Stimulated activated naive CD8-positive, alpha-beta T cell treated with anti-CD3 and anti-CD28 coated beads, Interleukin-15, amount 100 ng/mL, for 72 hours (primary cell): ENCODE results near the gene PCIF1.
A peak's percentile ranks its signal among the peaks of the same experiment; 100 is the strongest.

Experiments used
- ATAC-seq: fragments of 150-1000 bp; cut with Tn5 transposase; 2 replicates; pipeline ENCODE4 v1.10.0; 2021; ENCODE audit warnings: mild to moderate bottlenecking, moderate library complexity
- DNase-seq, 2 donors: peaks; one replicate each; pipeline ENCODE4 v3.0.0; 2021 to 2022
- H3K27ac Mint-ChIP-seq, 2 donors: one replicate each; pipeline ENCODE4 v1.8.0; 2022; ENCODE audit warnings: mild to moderate bottlenecking in 2 of 2, mixed read lengths in 2 of 2, moderate library complexity in 2 of 2
- H3K27me3 Mint-ChIP-seq: one replicate; pipeline ENCODE4 v1.8.0; 2022; ENCODE audit warnings: mixed read lengths
- H3K4me1 Mint-ChIP-seq: one replicate; pipeline ENCODE4 v1.8.0; 2022; ENCODE audit warnings: mild to moderate bottlenecking, mixed read lengths
- H3K4me3 Mint-ChIP-seq, 2 donors: one replicate each; pipeline ENCODE4 v1.8.0; 2022; ENCODE audit warnings: mild to moderate bottlenecking in 2 of 2, mixed read lengths in 2 of 2, moderate library complexity in 1 of 2
- H3K9me3 Mint-ChIP-seq, 2 donors: one replicate each; pipeline ENCODE4 v1.8.0; 2022; ENCODE audit warnings: mixed read lengths in 2 of 2

PCIF1 gene

DNA sequence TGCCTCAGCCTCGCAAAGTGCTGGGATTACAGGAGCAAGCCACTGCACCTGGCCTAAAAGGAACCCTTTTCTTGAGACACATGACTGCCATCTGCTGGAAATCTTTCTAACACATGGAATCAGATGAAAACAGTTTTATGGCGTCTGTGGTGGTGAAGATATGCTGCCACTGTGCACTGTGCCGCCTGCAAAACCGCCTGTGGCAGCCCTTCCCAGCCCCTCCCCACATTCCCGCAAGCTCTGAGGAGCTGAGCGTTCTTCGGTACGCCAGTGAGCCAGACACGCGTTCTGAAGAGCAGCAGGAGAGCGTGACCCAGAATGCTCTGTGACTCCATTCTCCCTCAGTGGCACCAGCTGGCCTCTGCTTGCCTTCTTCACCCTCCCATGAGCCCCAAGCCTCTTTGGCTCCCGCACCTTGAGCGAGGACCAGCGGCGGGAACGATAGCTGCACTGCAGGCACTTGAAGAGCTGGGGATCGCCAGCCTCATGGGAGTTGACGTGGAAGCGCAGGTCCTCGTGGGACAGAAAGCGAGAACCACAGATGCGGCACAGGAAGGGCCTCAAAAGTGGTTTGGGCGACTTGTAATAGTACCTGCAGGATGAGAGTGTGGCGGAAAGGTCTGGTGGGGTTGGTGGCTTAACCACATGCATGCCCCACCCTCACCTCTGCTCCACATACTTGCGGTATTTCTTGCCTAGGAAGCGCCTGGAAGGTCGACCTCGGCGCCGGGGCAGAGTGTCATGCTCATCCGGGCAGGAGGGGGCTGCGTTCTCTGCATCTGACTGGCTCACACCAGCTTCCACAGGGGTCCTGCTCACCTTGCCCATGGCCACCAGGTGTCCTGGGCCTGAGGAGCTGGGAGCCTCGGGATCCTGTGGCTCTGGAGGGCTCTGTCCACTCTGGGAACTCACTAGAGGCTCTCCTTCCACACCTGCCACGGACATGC is 28.8 kb downstream of the PCIF1 start:
- Mint-ChIP-seq H3K4me1 (peaks cover 5% of the 10 kb centered on the region), H3K27ac (no peak overlapping the region), H3K4me3 (no peak overlapping the region), H3K27me3 (no peaks in the 10 kb centered on the region), H3K9me3 (no peaks in the 10 kb centered on the region)
- no peak for DNase-seq
- ATAC-seq, result no peak

DNA sequence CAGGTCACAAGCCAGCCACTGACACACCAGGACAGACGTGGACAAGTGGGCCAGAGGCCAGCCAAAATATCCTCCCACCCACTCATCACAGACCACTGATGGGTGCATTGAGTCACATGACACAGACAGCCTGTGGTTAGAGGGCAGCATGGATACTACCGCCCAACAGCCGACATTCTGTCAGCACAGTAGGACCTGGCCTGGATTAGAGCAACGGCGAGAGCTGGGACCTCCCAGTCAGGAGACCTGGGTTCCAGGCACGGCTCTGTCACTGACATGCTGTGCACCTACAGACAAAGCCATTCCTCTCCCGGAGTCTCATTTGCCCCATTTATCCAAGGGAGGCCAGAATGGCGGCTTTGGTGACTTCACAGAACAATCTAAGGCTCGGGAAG is 29.5 kb downstream of the PCIF1 start:
- no peak overlapping the region for H3K4me3 Mint-ChIP-seq
- no peak for DNase-seq
- H3K4me1 Mint-ChIP-seq, result peaks cover 5% of the 10 kb centered on the region
- no peaks in the 10 kb centered on the region for H3K27me3 Mint-ChIP-seq
- H3K27ac Mint-ChIP-seq, result no peak overlapping the region
- ATAC-seq, result no peak
- H3K9me3 Mint-ChIP-seq, result no peaks in the 10 kb centered on the region

DNA sequence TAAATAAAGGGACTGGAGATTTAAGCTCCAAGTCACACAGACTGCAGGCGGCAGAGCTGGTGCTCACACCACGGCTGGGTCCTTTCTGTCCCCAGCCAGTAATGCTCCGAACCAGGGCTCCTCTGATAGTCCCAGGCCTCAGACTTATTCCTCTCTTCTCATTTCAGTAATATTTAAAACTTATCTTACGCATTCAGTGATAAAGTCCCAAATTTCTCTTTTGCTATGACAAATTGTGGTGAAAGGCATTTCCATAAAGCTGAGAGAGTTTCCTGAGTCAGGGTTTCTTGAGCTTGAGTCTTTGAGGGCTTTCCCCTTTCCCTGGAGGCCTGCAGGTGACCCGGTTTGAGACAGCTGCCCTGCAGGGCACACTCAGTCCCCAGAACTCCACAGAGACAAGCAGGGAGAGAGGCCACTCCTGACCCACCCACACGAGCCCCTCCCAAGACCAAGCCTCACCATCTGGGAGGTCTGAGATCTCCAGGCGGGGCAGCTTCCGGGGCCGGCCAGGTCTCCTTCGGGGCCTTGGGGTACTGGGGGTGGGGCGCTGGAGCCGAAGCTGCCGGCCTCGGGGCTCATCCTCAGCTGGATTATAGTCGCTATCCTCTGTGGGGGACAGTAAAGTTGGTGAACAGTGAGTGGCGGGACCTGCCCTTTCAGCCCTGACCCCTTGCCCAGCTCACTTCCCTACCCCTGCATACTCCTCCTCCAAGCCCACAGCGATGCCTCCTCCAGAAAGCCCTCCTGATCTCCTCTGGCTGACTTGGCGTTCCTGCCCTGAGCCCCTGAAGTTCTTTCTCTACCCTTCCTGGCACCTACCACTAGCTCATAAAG is 30.9 kb downstream of the PCIF1 start:
- ATAC-seq (no peak), DNase-seq (no peak)
- Mint-ChIP-seq H3K4me3 (no peak overlapping the region), H3K9me3 (no peaks in the 10 kb centered on the region), H3K4me1 (peaks cover 18% of the 10 kb centered on the region), H3K27ac (peak overlapping the region in 1 of 2 donors; percentile 19), H3K27me3 (no peaks in the 10 kb centered on the region)

DNA sequence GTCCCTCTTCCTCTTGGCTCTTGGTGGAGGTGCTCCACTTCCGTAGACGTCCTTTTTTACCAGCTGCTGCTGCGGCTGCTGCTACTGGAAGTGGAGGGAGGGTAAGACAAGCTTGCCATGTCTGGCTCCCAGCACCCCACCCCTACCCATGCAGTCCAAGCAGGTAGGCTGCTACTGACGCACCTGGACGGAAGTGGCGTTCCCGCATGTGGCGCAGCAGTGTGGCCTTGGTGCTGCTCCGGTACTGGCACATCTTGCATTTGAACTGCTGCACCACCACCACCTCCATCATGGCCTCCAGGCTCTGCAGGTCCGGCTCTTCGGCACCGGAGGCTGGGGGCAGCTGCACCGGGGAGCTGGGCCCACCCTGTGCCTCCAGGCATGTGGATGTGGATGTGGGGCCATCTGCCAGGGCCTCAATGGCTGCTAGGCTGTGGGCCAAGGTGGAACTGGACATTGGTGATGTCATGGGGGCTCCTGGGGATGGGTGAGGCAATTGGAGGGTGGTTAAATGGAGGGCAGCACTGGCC is 33.1 kb downstream of the PCIF1 start:
- H3K27ac Mint-ChIP-seq, result no peak overlapping the region
- ATAC-seq (no peak), DNase-seq (no peak)
- H3K4me1 Mint-ChIP-seq, result peaks cover 24% of the 10 kb centered on the region
- no peaks in the 10 kb centered on the region for H3K9me3 Mint-ChIP-seq
- H3K4me3 Mint-ChIP-seq, result no peak overlapping the region
- H3K27me3 Mint-ChIP-seq, result no peaks in the 10 kb centered on the region

DNA sequence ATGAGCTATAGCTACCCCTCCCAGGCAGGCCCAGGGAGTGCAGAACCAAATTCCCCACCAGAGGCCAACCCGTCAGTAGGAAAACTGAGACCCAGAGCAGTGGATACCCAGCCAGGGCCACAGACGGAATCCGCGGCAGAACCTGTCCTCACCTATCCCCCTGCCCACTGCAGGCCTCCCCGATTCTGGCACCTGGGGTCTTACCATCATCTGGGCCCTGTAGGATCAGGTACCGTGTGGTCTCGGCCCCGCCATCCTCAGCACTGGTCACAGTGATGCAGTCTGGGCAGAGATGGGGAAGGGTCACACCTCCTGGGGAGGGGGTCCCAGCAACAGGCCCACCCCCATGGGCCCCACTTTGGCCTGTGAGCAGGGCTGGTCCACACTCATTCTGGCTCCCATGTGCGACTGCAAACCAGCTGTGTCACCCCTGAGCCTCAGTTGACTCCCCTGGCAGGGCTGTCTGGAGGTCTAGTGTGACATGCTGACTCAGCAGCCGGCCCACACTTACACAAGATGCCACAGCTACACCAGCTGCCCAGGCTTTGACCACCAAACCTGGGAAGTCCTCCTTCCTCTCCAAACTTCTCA is 33.7 kb downstream of the PCIF1 start:
- H3K27ac Mint-ChIP-seq, result peak overlapping the region in 1 of 2 donors; percentile 42
- DNase-seq (no peak), ATAC-seq (no peak)
- H3K9me3 Mint-ChIP-seq, result no peaks in the 10 kb centered on the region
- no peak overlapping the region for H3K4me3 Mint-ChIP-seq
- peaks cover 30% of the 10 kb centered on the region for H3K4me1 Mint-ChIP-seq
- no peaks in the 10 kb centered on the region for H3K27me3 Mint-ChIP-seq

DNA sequence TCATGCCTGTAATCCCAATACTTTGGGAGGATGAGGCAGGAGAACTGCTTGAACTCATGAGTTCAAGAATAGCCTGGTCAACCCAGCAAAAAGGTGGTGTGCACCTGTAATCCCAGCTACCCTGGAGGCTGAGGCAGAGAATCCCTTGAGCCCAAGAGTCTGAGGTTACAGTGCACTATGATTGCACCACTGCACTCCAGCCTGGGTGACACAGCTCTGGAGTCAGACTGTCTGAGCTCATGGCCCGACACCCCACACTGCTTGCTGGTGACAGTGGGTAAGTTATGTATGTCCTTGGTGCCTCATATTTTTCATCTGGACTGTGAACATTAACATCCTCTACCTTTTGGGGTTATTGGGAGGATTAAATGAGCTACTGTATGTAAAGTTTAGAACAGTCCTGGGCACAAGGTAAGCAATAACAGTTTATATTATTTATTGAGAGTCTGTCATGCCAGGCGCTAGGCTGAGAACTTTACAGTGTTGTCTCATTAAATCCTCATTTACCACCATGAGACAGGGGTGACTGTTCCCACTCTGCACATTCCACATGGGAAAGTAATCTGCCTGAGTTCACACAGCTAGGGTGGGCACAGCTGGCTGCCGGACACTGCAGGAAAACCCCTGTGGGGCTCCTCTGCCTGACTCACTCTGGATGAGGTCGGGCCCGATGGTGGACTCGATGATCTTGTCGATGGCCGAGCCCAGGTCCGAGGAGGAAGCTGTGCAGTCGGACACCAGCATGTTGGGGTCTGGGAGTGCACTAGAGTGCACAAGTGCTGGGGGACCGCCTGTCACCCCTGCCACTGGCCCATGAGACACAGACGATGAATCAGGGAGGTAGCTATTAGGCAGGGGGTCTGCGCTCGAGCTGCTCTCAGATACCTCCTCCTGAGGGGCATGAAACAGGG is 34.6 kb downstream of the PCIF1 start:
- no peak for DNase-seq
- Mint-ChIP-seq H3K4me1 (peaks cover 31% of the 10 kb centered on the region), H3K4me3 (peak overlapping the region in 1 of 2 donors; percentile 8), H3K27me3 (no peaks in the 10 kb centered on the region), H3K9me3 (no peaks in the 10 kb centered on the region), H3K27ac (peak overlapping the region in 1 of 2 donors; percentile 74)
- no peak for ATAC-seq

DNA sequence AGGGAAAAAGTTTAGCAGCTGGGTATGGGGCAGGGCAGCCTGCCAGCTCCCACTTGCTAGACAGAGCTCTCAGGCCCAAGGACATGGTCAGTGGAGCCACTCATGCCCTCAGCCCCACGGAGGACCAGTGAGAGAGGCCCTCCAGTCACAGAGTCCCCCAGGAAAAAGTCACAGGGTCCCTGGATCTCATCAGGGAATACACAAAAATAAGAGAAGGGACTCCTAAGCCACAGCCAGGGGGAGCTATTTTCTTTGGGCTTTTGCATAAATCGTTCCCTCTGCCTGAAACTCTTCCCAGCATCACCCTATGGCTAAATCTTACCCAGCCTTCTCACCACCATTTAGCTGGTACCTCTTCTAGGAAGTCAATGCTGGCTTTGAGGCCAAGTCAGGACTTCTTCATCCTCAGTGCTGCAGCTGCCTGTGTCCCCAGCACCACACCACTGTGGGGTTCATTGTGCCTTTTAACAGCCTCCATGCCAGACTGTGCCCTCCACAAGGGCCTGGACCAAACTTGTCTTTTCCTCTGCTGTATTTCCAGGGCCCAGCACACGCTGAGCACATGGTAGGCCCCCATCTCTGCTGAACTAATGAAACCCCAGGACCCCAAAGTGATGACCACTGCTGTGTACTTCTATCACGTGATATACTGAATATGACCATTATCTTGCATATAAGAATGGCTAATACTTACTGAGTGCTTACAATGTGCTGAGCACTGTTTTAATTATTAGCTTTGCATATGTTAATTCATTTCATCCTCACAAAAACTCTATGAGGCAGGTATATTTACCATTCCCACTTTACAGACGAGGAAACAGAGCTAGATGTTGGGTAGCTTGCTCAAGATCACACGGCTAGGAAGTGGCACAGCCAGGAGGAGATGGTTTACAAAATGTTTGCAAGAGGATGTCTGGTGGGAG is 35.5 kb downstream of the PCIF1 start:
- DNase-seq (no peak), ATAC-seq (no peak)
- H3K27ac Mint-ChIP-seq, result peak overlapping the region; percentile 26 to 100

DNA sequence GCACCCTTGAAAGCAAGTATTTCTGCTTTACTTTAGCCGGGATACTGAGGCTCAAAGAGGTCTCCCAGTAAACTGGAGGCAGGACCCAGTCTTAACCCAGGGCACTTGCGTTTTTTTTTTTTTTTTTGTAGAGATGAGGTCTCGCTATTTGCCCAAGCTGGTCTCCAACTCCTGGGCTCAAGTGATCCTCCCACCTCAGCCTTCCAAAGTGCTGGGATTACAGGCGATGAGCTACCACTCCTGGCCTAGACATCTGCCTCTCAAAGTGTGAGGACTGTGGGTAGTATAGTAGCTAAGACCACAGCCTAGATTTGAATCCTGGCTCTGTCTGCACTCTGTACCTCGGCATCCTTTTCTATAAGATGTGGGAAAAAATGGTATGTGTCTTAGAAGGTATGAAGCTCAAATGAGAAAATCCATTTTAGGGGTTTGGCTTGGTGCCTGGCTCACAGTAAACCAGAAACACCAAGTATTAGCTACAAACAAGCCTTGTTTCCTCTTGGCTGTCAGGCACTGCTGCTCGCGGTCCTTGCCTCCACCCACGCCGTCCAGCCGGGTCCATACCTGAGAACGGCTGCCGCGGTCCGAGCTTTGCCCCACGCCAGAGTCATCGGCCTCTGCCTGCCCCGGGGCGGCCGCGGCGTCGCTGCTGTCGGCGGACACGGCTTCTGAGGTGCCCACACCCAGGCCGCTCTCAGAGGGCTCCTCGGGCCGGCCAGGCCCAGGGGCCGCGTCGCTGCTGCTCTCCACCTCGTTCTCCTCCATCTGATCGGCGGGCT is 36.4 kb downstream of the PCIF1 start:
- Mint-ChIP-seq H3K9me3 (no peaks in the 10 kb centered on the region), H3K27ac (peak overlapping the region; percentile 100), H3K4me1 (peaks cover 28% of the 10 kb centered on the region), H3K4me3 (peak overlapping the region; percentile 91 to 99), H3K27me3 (no peaks in the 10 kb centered on the region)
- ATAC-seq (no peak), DNase-seq (peak in 1 of 2 donors; percentile 29)

More for the DNA sequence above, 35.5 kb downstream of the PCIF1 start:
- Mint-ChIP-seq H3K4me3 (peak overlapping the region; percentile 91 to 99), H3K27me3 (no peaks in the 10 kb centered on the region), H3K9me3 (no peaks in the 10 kb centered on the region), H3K4me1 (peaks cover 31% of the 10 kb centered on the region)

DNA sequence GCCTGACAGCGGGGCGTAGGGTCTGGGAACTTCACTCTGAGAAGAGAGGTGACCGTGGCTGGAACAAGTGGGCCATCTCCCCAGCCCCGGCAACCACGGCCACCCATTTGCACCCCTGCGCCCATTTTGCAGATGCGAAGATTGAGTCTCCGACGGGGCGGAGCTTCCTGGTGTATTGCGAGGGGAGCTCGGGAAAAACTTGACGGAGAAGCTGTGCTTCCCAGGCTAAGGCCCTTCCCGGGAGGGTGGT is 36.9 kb downstream of the PCIF1 start:
- DNase-seq (no peak), ATAC-seq (peak; percentile 13)
- Mint-ChIP-seq H3K4me1 (peaks cover 27% of the 10 kb centered on the region), H3K27ac (peak overlapping the region; percentile 100), H3K4me3 (peak overlapping the region; percentile 91 to 99), H3K9me3 (no peaks in the 10 kb centered on the region), H3K27me3 (no peaks in the 10 kb centered on the region)

DNA sequence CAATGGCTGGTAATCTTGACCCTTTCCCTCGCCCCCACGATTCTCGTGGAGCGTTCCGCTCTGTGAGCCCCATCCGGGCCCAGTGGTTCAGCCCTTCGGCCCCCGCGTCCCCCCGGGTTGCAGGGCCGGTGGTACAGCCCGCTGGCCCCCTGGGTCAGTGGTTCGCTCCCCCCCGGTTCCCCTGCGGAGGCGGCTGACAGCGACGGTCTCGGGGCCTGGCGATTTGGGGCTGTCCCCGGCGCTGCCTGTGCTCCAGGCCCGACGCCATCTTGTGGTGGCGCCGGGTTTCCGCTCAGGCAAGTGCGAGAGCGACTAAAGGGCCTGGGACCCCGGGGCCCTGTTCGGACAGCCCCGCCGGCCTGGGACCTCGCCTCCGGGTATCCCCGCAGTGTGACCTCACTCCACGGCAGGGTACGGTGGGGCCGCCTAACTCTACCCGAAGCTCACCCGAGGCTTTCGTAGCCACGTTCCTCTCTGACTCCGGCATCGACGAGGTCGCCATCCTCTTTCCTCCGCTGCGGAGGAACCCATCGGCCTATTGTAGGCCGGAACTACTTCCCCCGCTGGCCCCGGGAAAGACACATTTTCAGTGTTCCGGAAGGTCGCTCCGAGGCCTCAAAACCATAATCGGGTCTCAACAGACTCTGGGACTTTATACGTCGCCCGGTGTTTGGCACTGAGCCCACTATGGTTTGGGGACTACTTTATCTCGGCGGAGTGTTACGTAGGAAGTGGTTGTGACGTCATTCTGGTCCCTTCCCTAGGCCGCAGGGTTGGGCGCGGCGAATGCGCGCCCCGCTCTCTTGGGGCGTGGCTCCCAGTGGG is 37.4 kb downstream of the PCIF1 start, which contains the start of gene ZNF335:
Gene ZNF335, minus strand, starts transcription at position 529 of the 825 bp plus-strand sequence. CDS start 793 bp downstream, outside the sequence.
- DNase-seq, result peak; percentile 98
- peak; percentile 90 for ATAC-seq
- H3K9me3 Mint-ChIP-seq, result no peaks in the 10 kb centered on the region
- H3K4me3 Mint-ChIP-seq, result peak within 1 kb of the TSS; percentile 91 to 99
- H3K27ac Mint-ChIP-seq, result peak within 1 kb of the TSS; percentile 100
- peaks cover 27% of the 10 kb centered on the region for H3K4me1 Mint-ChIP-seq
- no peaks in the 10 kb centered on the region for H3K27me3 Mint-ChIP-seq

DNA sequence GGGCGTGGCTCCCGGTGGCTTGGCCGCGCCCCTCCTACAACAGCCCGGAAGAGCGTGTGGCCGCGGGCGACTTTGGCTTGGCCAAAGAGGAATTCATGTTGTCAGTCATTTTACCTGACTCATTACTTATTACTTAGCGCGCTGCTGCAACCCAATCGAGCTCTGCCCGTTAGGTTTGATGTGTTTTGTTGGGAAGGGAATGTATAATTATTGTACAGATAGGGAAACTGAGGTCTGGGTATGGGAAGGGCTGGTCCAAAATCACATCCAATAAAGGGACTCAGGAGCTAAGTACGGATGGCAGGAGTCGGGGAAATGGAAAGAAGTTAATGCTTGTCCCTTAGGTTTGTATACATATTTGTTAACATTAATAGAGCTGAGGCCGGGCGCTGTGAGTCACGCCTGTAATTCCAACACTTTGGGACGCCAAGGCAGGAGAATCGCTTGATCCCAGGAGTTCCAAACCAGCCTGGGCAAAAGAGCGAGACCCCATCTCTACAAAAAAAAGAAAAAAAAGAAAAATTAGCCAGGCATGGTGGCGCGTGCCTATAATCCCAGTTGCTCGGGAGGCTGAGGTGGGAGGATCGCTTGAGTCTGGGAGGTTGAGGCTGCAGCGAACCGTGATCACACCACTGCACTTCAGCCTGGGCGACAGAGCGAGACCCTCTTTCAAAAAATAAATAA is 38.2 kb downstream of the PCIF1 start:
- no peak for ATAC-seq
- Mint-ChIP-seq H3K9me3 (no peaks in the 10 kb centered on the region), H3K4me3 (peak overlapping the region; percentile 91 to 99), H3K27me3 (no peaks in the 10 kb centered on the region), H3K4me1 (peaks cover 27% of the 10 kb centered on the region), H3K27ac (peak overlapping the region; percentile 100)
- DNase-seq, result no peak

DNA sequence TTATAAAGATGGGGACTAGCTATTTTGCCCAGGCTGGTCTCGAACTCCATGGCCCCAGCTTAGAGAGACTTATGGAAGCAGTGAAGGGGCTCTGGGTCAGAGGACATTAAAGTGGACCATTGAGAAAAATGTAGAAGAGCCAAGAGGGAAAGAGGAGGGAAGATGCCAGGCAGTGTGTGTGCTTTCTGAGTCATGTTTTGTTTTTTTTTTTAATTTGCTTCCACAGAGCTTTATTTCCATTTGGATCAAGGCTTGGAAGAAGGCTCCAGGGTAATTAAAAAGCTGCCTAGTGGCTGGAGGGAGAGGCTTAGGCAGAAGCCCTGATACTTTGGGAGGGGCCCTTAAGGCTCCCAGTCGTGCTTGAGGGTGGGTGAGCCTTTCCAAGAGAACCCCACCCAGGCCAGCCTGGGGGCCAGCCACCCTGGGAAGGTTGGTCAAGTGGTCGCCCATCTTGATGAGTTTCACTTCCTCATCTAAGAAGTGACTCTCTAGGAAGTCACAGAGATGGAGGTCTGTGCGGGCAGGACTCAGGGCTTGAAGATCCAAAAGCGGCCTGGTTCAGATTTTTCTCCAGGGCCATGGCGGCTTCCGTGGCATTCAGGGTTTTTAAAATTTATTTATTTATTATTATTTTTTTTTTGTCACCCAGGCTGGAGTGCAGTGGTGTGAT is 40.5 kb downstream of the PCIF1 start:
- no peaks in the 10 kb centered on the region for H3K27me3 Mint-ChIP-seq
- no peak for ATAC-seq
- H3K4me1 Mint-ChIP-seq, result peaks cover 17% of the 10 kb centered on the region
- no peak overlapping the region for H3K4me3 Mint-ChIP-seq
- no peaks in the 10 kb centered on the region for H3K9me3 Mint-ChIP-seq
- no peak overlapping the region for H3K27ac Mint-ChIP-seq
- no peak for DNase-seq
